ENCODE results near the gene CSRP1.

GRCh38 chr1:201554190-201554600, 47.3 kb upstream of the CSRP1 start:
- TF ChIP-seq CTCF (IDR thresholded peaks at IDR 0.05), result no peak
- no peak for TF ChIP-seq ELK1 (IDR thresholded peaks at IDR 0.05; ENCODE audit: low read depth, low read length)
- no peak for TF ChIP-seq MAZ (IDR thresholded peaks at IDR 0.05; ENCODE audit: borderline replicate concordance, low read depth, low read length)
- no peak for TF ChIP-seq RAD21 (conservative IDR thresholded peaks at IDR 0.05 in 1 of 2, IDR thresholded peaks at IDR 0.05 in 1 of 2)
